Measurements from ENCODE around the gene CES3.

The CES3 gene

DNA sequence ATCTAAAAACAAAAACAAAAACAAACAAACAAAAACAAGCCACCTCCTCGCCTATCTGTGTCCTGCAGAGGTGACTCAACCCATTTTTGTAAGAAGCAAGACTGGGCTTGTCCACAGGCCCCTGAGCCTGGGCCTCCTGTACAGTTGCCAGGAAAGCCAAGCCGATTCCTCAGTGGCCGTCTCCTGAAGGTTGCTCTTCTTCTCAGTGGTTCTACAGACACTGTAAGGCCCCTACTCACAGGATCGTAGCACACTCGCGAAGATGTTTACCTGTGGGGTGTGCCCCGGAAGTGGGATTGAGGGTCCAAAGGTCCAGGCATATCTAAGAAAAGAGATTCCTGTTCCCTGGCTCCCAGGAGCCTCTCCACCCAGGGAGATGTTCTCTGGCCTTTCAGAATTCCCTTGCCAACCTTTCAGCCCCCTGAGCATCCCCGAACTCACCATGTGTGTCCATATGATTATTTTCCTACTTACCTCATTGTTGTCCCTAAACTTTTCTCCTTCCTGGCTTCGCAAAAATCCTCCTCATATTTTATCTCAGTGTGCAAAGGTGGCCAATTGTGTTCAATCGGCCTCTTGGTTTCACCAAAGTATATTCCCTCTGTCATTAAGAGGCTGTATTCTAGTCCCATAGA is 7.5 kb upstream of the CES3 start (continued):
- TF ChIP-seq, protein P1, sequence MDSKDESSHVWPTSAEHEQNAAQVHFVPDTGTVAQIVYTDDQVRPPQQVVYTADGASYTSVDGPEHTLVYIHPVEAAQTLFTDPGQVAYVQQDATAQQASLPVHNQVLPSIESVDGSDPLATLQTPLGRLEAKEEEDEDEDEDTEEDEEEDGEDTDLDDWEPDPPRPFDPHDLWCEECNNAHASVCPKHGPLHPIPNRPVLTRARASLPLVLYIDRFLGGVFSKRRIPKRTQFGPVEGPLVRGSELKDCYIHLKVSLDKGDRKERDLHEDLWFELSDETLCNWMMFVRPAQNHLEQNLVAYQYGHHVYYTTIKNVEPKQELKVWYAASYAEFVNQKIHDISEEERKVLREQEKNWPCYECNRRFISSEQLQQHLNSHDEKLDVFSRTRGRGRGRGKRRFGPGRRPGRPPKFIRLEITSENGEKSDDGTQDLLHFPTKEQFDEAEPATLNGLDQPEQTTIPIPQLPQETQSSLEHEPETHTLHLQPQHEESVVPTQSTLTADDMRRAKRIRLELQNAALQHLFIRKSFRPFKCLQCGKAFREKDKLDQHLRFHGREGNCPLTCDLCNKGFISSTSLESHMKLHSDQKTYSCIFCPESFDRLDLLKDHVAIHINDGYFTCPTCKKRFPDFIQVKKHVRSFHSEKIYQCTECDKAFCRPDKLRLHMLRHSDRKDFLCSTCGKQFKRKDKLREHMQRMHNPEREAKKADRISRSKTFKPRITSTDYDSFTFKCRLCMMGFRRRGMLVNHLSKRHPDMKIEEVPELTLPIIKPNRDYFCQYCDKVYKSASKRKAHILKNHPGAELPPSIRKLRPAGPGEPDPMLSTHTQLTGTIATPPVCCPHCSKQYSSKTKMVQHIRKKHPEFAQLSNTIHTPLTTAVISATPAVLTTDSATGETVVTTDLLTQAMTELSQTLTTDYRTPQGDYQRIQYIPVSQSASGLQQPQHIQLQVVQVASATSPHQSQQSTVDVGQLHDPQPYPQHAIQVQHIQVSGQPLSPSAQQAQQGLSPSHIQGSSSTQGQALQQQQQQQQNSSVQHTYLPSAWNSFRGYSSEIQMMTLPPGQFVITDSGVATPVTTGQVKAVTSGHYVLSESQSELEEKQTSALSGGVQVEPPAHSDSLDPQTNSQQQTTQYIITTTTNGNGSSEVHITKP (tag by site-specific recombination; IDR thresholded peaks at IDR 0.05), result peak; percentile 29; the same call in 1 of the 2 replicates
- TF ChIP-seq ZNF585B (tag by site-specific recombination; IDR thresholded peaks at IDR 0.05) (no peak), ZNF530 (tag by site-specific recombination; IDR thresholded peaks at IDR 0.05; ENCODE audit: low read depth) (no peak), ZNF544 (tag by site-specific recombination; IDR thresholded peaks at IDR 0.05) (no peak), GLIS1 (tag by site-specific recombination; IDR thresholded peaks at IDR 0.05) (no peak), ZNF302 (tag by site-specific recombination; IDR thresholded peaks at IDR 0.05; ENCODE audit: low read depth) (no peak), ZBTB20 (tag by site-specific recombination; IDR thresholded peaks at IDR 0.05) (peak; percentile 56), TCF7L2 (IDR thresholded peaks at IDR 0.05; ENCODE audit: borderline replicate concordance, low read depth, low read length) (no peak), ZNF335 (tag by site-specific recombination; conservative IDR thresholded peaks at IDR 0.05) (peak; percentile 66)

DNA sequence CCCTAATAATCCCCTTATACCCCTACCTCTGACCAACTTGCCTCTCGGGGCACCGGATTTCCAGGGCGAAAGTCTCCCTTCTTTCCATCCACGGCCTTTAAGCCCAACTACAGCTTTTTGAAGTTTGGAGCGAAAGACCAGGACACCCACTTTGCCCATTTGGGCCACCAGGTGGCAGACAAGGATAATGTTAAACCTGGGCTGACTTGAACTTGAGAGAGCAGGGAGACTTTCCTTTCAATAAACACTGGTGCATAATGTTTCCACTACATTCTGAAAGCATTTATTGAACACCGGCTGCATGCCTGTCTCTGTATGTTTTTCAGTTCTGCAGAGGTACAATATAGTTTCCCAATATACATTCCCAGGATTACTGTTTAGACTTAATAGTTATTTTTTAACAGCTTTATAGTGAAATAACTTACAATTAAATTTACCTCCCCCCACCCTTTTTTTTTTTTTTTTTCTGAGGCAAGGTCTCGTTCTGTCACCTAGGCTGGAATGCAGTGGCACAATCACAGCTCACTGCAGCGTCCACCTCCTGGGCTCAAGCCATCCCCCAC is 6.9 kb upstream of the CES3 start:
- Histone ChIP-seq H3K9me3 (ENCODE audit: control insufficient read depth, insufficient read depth, low read depth, low read length) (no peaks in the 10 kb centered on the region), H3K27ac (ENCODE audit: extremely low read depth, low read depth, low read length) (no peak overlapping the region), H3K4me1 (ENCODE audit: control insufficient read depth, insufficient read depth, low read length) (no peaks in the 10 kb centered on the region), H3K36me3 (ENCODE audit: control insufficient read depth in 2 of 2, insufficient read depth in 1 of 2, low read length in 2 of 2) (no peaks in the 10 kb centered on the region), H3K4me3 (ENCODE audit: low read depth, low read length) (no peak overlapping the region)
- ChIA-PET CTCF (interaction anchor here (0.6 to 1.6 kb wide), 34 partner anchors 11 to 1432 kb away, joined by 3 to 12 read pairs (median 4); partner anchors contain the start of gene NOL3), POLR2A (no interaction called here)
- TF ChIP-seq ZNF660 (tag by site-specific recombination; IDR thresholded peaks at IDR 0.05), result peak; percentile 71; the same call in 1 of the 2 replicates
- no peak for TF ChIP-seq ZNF2 (tag by site-specific recombination; IDR thresholded peaks at IDR 0.05)
- no peak for TF ChIP-seq GFI1B (tag by site-specific recombination; IDR thresholded peaks at IDR 0.05)
- TF ChIP-seq ZNF202 (tag by site-specific recombination; IDR thresholded peaks at IDR 0.05; ENCODE audit: borderline replicate concordance), result no peak
- no peak for TF ChIP-seq ZFP69B (tag by site-specific recombination; IDR thresholded peaks at IDR 0.05)
- TF ChIP-seq HOXC10 (CRISPR knock-in tag; IDR thresholded peaks at IDR 0.05), result no peak
- no peak for TF ChIP-seq ZNF362 (tag by site-specific recombination; IDR thresholded peaks at IDR 0.05)
- TF ChIP-seq GLIS1 (tag by site-specific recombination; IDR thresholded peaks at IDR 0.05), result no peak
- no peak for TF ChIP-seq ZNF664 (tag by site-specific recombination; IDR thresholded peaks at IDR 0.05)
- TF ChIP-seq, protein P2, sequence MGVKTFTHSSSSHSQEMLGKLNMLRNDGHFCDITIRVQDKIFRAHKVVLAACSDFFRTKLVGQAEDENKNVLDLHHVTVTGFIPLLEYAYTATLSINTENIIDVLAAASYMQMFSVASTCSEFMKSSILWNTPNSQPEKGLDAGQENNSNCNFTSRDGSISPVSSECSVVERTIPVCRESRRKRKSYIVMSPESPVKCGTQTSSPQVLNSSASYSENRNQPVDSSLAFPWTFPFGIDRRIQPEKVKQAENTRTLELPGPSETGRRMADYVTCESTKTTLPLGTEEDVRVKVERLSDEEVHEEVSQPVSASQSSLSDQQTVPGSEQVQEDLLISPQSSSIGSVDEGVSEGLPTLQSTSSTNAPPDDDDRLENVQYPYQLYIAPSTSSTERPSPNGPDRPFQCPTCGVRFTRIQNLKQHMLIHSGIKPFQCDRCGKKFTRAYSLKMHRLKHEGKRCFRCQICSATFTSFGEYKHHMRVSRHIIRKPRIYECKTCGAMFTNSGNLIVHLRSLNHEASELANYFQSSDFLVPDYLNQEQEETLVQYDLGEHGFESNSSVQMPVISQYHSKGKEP (tag by site-specific recombination; IDR thresholded peaks at IDR 0.05), result no peak
- TF ChIP-seq ZNF214 (tag by site-specific recombination; IDR thresholded peaks at IDR 0.05; ENCODE audit: borderline replicate concordance), result no peak
- TF ChIP-seq, protein P3, sequence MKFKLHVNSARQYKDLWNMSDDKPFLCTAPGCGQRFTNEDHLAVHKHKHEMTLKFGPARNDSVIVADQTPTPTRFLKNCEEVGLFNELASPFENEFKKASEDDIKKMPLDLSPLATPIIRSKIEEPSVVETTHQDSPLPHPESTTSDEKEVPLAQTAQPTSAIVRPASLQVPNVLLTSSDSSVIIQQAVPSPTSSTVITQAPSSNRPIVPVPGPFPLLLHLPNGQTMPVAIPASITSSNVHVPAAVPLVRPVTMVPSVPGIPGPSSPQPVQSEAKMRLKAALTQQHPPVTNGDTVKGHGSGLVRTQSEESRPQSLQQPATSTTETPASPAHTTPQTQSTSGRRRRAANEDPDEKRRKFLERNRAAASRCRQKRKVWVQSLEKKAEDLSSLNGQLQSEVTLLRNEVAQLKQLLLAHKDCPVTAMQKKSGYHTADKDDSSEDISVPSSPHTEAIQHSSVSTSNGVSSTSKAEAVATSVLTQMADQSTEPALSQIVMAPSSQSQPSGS (tag by site-specific recombination; IDR thresholded peaks at IDR 0.05; ENCODE audit: low read depth), result no peak
- 0 out of 2 replicates have a peak, but pooled peaks have one; percentile 40 for TF ChIP-seq ZSCAN30 (tag by site-specific recombination; IDR thresholded peaks at IDR 0.05)
- TF ChIP-seq, protein P4, sequence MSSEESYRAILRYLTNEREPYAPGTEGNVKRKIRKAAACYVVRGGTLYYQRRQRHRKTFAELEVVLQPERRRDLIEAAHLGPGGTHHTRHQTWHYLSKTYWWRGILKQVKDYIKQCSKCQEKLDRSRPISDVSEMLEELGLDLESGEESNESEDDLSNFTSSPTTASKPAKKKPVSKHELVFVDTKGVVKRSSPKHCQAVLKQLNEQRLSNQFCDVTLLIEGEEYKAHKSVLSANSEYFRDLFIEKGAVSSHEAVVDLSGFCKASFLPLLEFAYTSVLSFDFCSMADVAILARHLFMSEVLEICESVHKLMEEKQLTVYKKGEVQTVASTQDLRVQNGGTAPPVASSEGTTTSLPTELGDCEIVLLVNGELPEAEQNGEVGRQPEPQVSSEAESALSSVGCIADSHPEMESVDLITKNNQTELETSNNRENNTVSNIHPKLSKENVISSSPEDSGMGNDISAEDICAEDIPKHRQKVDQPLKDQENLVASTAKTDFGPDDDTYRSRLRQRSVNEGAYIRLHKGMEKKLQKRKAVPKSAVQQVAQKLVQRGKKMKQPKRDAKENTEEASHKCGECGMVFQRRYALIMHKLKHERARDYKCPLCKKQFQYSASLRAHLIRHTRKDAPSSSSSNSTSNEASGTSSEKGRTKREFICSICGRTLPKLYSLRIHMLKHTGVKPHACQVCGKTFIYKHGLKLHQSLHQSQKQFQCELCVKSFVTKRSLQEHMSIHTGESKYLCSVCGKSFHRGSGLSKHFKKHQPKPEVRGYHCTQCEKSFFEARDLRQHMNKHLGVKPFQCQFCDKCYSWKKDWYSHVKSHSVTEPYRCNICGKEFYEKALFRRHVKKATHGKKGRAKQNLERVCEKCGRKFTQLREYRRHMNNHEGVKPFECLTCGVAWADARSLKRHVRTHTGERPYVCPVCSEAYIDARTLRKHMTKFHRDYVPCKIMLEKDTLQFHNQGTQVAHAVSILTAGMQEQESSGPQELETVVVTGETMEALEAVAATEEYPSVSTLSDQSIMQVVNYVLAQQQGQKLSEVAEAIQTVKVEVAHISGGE (tag by site-specific recombination; conservative IDR thresholded peaks at IDR 0.05; ENCODE audit: low read depth), result no peak
- TF ChIP-seq, protein P5, sequence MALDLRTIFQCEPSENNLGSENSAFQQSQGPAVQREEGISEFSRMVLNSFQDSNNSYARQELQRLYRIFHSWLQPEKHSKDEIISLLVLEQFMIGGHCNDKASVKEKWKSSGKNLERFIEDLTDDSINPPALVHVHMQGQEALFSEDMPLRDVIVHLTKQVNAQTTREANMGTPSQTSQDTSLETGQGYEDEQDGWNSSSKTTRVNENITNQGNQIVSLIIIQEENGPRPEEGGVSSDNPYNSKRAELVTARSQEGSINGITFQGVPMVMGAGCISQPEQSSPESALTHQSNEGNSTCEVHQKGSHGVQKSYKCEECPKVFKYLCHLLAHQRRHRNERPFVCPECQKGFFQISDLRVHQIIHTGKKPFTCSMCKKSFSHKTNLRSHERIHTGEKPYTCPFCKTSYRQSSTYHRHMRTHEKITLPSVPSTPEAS (tag by site-specific recombination; IDR thresholded peaks at IDR 0.05), result no peak

Data from HEK293 (cell line).